GM15510 (cell line): ENCODE results near the gene GATC.

Experiments used
- POLR2A ChIP-seq: IDR thresholded peaks from 3 replicates; pipeline ENCODE4 v1.6.1; 2011; ENCODE audit warnings: borderline replicate concordance; ENCODE audit not compliant: insufficient read length; ENCODE audit errors: extremely low read depth

The GATC gene

GRCh38 chr12:120421701-120422100 is 24.5 kb upstream of the GATC start:
- TF ChIP-seq POLR2A = no peak

DNA sequence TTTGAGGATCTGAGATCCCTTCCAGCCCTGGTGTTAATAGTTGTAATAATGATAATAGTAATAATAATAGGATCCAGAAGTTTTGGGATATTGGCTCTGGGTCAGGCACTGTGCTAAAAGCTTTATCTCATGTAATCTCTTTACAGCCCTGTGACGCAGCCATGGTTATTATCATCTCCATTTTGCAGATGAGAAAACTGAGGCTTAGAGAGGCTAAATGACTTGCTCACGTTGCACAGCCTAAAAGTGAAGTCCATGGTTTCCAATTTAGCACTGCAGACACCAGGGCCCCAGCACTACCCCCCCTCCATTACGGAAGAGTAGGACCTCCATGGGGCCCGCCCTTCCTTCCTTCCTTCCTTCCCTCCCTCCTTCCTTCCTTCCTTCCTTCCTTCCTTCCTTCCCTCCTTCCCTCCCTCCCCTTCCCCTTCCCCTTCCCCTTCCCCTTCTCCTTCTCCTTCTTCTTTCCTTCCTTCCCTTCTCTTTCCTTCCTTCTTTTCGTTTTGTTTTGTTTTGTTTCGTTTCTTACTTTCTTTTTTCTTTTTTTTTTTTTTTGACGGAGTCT is 23.3 kb upstream of the GATC start:
- no peak for TF ChIP-seq POLR2A

DNA sequence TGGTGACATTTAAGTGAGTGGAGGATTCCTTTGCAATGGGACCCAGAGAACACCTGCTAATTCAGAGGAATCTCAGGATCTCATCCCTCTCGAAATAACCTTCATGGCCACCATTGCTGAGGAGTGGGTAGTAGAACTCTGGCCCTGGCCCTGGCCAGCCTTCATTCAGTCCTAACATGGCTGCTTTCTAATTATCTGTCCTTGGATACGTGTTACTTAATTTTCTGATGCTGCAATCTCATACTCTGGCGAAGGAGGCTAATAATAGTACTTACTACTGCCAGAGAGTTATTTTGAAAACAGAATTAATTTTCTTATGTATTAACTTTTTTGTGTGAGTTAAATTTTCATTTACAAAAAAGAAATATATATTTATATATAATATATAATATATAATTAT is 20.4 kb upstream of the GATC start:
- no peak for TF ChIP-seq POLR2A

DNA sequence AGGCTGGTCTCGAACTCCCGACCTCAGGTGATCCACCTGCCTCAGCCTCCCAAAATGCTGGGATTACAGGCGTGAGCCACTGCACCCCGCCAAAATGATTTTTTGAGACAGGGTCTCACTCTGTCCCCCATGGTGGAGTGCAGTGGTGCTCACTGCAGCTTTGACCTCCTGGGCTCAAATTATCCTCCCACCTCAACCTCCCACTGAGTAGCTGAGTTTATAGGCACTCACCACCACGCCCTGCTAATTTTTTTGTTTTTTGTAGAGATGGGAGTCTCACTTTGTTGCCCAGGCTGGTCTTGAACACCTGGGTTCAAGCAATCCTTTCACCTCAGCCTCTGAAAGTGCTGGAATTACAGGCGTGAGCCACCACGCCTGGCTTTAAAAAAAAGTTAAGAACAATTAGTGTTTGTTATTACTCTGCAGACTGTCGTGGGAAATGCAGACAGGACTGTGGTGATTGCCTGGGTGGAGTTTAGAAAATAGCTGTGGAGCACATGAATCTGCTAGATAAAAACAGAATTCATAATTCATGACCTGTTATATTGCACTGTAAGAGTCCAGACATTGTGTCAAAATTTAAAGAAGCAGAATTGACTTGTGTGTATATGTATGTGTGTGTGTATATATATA is 17.5 kb upstream of the GATC start:
- TF ChIP-seq POLR2A = no peak

DNA sequence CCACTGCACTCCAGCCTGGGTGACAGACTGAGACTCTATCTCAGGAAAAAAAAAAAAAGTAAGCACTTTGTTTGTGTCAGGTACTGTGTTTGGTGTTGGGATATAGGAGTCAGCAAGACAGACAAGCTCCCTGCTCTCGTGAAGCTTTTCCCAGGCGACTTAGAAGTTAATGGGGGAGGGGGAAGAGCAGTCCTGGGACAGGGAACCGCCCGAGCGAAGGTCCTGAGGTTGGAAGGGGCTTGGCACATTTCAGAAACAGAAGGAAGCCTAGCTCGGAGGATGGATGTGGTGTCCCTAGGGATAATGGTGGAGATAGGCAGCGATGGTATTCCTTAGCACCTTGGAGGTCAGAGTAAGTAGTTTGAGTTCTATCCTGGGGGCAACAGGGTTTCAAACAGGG is 16.9 kb upstream of the GATC start:
- no peak for TF ChIP-seq POLR2A

DNA sequence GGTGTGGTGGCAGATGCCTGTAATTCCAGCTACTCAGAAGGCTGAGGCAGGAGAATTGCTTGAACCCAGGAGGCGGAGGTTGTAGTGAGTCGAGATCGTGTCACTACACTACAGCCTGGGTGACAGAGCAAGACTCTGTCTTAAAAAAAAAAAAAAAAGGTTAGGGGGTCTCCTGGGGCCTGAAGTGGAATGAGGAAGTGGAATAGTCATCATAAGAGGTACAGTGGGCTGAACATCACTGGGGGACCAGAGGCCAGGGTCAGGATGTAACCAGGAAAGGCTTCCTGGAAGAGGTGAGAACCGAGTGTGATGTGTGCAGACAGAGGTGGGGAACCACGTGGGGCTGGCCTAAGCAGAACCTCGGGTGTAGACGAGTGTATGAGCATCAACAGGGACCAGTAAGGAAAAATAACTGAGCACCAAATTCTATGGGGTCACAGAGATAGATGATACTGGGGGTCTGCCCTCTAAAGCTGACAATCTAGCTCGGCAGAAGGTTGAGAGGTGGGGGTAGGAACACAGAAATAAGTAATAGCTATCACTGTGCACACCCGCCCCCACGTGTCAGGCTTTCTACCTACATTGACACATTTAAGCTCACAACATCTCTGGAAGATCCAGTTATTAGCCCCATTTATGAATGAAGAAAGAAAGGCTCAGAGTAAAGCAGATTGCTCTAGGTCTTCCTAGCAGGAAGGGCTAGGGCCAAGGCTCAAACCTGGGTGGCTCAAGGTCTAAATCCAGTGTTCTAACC is 13.3 kb upstream of the GATC start:
- TF ChIP-seq POLR2A = no peak

DNA sequence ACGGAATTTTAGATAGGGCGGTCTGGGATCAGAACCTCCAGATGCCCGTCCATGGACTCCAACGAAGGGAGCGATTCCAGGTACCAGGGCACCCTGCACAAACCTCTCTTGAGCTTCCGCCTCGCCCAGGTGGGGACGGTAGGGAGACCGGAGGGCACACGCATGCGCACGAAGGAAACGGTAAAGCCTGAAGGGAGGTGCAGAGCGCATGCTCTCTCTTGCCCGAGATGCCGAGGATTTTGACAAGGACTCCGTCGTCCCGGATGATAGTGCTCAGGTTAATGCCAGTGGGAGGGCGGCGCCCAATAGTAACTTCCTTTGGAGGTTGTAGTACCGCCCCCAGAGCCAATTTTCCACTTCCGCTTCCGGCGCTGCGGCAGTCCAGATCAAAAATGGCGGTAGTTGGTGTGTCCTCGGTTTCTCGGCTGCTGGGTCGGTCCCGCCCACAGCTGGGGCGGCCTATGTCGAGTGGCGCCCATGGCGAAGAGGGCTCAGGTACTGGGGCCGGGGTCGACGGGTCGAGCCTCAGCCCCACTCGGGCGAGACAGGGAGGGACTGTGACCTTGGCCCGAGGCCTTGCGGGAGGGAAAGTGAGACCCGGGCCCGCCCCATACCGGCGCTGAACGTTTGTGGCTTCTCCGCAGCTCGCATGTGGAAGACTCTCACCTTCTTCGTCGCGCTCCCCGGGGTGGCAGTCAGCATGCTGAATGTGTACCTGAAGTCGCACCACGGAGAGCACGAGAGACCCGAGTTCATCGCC is 8.3 kb upstream of the GATC start, which contains the start of gene COX6A1:
TSS of gene COX6A1 (plus strand) at position 379 of the 760 bp plus-strand sequence. CDS start at position 393, 14 bp downstream.
- peak; percentile 84 for TF ChIP-seq POLR2A

- no peak for TF ChIP-seq POLR2A
These were observed 7.6 kb upstream of the GATC start for GRCh38 chr12:120438495-120439198.

- TF ChIP-seq POLR2A = no peak
These were observed 6.5 kb upstream of the GATC start for GRCh38 chr12:120439646-120440247.

DNA sequence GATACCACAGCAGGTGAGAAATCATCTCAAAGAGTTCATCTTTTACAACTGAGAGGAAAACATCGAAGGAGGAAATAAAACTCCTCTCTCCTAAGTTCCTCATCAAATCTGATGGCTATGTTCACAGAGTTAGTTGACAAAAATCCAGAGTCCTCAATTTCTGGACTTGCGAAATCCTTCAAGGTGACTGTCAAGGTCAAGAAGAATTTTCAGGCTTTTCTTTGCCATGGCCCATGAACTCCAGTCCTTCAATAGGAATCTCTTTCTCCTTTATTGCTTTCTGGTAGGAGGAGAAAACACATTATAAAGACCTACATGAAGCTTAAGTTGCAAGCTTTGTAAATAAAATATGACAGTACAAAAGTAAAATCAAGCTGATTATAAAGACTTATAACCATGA is 1.6 kb upstream of the GATC start:
- no peak for TF ChIP-seq POLR2A

DNA sequence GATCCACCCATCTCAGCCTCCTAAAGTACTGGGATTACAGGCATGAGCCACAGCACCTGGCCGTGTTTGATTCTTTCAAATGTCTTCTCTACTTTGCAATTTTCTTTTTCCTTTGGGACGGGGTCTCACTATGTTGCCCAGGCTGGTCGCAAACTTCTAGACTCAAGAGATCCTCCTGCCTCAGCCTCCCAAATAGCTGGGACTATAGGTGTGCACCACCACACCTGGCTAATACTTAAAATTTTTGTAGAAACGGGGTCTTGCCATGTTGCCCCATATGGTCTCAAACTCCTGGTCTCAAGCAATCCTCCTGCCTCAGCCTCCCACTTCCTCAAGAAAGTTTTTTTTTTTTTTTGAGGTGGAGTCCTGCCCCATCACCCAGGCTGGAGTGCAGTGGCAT is 1.7 kb downstream of the GATC start:
- TF ChIP-seq POLR2A = no peak

- no peak for TF ChIP-seq POLR2A
These were observed 7.0 kb downstream of the GATC start for GRCh38 chr12:120453060-120453750.

DNA sequence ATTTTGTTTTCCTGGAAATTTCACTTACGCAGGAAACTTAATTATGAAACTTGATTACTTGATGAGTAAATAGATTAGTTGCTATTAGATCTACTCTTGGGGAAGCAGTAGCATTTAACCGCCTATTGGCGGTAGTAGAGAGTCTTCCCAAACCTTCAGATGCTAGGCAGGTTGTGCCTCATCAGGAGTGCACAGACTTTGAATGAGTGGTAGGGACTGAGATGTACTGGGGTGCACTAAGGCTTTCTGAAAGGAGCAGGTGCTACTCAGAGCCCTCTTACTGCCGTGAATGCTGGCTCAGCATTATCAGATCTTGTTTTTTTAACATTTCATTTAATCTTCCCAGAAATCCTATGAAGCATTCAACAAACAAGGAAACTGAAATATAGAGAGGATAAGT is 7.7 kb downstream of the GATC start:
- TF ChIP-seq POLR2A = no peak

GRCh38 chr12:120455302-120455701 is 9.1 kb downstream of the GATC start:
- no peak for TF ChIP-seq POLR2A
